NCI-H128 (cell line): Measurements from ENCODE around the gene GFOD2.
A peak's percentile ranks its signal among the peaks of the same experiment; 100 is the strongest.

Source experiments
- DNase-seq: peaks from one replicate; lab custom pipeline; 2025; ENCODE audit not compliant: unreplicated experiment; lab: John Stamatoyannopoulos, UW

The GFOD2 gene

DNA sequence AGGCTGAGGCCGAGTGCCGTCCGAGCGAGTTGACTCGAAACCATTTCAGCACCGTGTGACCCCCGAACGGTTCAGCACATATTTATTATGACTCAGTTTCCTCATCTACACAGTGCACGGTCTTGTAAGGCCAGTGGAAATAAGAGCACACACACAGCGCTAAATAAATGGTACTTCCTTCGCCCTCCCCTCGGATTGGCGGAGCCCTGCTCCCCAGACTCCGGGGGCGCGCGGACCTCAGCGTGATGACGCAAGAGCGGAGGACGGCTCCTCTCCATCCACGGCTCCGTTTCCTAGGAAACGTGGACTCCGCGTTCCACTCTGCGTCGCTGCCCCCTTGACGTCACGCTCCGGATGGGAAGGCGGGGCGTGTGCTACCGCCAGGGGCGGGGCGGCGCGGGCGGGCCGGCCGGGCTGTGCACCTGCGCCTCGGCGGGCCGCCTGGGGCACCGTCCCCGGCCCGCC, 58.5 kb downstream of the GFOD2 start, which contains the start of gene PARD6A:
Gene PARD6A (plus strand): TSS at position 397 of the 465 bp plus-strand sequence. CDS start 79 bp downstream, outside the sequence.
- DNase-seq: peak; percentile 85

DNA sequence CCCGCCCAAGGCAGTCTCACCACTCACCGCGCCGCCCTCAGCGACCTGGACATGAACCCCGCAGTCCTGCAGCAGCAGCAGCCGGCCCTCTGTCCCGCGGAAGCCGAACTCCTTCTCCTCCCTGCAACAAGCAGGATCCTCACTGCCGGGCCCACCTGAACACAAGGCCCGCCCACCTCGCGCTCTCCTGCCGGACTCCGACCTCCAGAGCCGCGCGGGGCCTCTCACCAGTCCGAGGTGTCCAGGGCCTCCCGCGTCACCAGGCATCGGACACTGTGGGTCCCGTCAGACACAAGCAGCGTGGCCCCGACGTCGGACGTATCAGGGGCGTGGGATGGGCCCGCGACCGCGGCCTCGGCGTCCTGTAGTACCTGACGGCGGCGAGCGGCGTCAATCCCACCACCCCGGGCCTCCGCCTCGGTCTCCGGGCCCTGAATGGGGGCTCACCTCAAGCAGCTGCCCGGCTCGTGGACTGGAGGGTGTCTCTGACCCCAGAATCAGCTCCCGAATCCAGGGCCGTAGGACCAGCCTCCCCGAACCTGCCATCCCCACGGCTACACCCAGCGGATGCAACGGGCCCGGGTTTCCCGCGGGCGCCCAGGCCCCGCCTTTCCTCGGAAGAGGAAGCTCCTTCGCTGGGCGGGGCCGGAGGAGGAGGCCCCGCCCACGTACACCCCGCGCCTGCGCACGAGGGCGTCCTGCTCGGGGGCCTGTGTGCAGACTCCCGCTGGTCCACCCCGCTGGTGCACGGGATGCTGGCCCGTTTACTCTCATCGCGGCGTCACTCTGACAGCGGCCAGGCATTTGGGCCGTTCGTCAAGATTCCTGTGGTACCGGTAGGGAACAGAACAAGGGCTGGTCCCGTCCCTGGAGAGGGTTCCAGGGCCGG, 59.2 kb downstream of the GFOD2 start, which contains the start of gene ACD:
Gene ACD (minus strand): TSS at position 586 of the 889 bp plus-strand sequence. CDS start 40 bp downstream, at position 546.
- peak; percentile 51 for DNase-seq

DNA sequence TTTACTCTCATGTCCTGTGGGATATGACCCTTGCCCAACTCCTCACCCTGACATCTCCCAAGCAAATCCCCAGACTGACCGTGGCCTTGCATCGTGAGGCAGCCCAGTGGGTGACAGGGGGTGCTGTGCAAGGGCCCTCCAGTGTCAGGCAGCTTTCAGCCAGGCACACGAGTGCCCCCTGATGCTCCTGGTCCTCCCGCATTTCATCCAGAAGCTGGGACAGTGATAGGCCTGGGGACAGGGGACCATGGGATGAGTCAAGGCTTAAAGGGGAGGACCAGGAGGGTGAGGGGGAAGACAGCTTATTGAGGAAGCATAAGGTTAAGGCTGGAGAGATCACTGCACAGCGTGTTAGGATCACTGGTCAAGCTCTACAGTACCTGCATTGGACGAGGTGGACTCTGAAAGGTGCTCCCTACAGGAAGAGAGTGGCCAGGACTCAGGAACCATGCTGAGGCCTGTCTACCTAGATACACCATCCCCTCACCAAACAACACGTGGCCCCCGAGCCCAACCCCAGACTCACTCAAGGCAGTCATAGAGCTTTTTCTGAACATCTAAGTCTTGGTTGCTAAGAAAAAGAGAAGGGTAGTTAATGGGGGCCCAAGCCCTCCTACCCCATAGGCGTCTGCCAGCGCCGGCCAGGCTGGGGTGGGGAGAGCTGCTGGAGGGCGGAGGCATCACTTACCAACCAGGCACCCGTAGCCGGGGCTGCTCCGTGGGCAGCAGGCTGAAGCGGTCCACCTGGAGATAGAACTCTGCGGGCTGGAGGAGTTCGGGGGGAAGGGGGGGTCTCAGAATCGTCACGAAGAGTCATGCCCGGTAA, 60.1 kb downstream of the GFOD2 start:
- DNase-seq: no peak

DNA sequence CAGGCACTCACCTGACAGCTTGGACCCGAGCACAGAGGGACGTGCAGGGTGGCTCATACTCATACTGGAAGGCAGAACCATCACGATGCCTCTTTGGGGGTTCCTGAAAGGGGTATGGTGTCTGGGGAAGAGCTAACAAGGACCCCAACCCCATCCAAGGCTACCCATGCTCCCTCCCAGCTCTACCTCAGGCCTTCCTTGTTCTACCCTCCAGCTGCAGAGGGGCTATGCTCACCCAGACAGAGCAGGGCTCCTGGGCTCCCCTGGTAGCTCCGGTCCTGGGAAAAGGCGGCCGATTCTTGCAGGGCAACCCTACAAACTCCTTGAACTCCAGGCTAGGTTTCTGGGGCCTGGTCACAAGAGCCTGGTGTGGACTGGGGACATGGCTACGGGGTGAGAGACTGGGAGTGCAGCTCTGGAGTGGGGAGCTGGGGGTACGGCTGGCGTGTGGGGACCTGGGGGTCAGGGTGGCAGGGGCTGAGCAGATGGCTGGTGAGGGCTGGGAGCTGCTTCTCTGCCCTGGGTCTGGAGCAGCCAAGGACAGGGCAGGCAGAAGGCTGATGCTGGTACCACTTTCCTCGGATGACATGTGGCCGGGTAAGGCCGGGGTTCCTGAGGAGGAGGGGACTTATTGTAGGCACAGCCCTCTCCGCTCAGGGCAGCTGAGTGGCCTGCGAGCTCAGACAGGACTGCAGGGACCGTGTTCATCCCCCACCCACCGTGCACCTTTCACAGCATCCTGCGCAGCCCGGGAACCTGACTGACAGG, 61.2 kb downstream of the GFOD2 start:
- no peak for DNase-seq

DNA sequence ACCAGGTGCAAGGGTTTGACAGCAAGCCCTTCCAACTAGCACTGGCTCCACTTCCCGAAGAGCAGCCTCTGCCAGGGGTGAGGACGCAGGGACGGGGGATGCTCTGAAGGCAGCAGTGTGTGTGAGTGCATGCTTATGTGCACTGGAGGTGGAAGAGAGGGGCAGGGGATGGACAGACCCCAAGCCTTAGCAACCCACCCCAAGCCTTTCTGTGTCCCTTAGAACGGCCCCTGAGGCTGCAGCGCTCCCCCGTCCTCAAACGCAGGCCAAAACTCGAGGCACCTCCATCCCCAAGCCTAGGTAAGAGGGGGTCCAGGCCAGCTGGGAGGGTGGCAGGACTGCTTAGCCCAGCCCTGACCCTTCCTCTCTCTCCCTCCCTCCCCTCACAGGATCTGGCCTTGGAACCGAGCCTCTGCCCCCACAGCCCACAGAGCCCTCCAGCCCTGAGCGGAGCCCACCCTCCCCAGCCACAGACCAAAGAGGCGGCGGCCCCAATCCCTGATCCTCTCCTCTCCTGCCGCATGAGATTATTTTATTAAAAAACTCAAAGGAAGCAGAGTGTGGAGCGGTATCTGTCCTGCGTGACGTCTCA, 62.0 kb downstream of the GFOD2 start:
- DNase-seq: no peak

DNA sequence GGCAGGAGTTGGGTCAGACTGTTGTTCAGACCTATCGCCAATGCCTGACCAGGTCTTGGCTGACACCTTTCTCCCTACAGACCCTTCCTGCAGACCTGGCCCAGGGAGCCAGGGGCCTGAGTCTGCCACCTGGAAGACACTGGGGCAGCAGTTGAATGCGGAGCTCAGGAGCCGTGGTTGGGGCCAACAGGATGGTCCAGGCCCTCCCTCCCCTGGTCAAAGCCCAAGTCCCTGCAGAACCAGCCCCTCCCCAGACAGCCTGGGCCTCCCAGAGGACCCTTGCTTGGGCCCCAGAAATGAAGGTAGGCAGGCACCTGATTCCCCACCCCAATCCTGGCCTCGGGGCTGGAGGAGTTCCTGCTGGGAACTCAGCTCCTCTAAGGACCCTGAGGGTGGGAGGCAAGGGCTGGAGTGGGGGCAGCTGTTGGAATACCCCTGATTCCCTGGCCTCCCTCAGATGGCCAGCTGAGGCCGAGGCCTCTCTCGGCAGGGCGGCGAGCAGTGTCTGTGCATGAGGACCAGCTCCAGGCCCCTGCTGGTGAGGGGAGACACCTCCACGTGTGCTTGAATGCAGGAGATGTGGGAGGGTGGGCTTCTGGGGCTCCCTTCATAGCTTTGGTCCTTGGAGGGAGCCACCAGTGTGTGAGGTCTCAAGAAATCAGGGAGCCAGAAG, 62.6 kb downstream of the GFOD2 start:
- no peak for DNase-seq

DNA sequence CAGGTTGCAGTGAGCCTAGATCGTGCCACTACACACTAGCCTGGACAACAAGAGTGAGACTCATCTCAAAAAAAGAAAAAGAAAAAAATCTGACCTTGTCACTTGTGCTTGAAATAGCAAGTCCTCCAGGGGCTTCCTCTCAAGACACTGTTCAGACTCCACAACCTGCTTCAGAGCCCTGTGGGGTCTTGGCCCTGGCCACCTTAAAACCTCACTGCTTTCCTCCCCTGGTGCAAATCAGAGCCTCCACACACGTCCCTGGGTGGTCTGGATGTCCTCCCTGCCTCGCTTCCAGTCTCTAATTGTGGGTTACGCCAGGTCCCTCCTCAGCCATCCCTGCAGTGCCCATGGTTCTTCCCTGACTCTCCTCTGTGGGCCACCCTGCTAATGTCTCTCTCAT, 63.8 kb downstream of the GFOD2 start:
- no peak for DNase-seq

DNA sequence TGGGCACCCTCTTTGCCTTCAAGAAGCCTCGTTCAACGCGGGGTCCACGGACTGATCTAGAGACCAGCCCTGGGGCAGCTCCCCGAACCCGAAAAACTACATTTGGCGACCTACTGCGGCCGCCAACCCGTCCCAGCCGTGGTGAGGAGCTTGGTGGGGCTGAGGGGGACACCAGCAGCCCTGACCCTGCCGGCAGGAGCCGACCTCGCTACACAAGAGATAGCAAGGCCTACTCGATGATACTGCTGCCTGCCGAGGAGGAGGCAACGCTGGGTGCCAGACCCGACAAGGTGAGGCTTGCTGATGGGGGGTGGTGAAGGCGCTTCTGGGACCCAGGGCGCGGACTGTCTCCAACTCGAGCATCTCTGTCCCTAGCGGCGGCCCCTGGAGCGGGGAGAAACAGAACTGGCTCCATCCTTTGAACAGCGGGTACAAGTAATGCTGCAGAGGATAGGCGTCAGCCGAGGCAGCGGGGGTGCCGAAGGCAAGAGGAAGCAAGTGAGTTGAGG, 64.7 kb downstream of the GFOD2 start:
- DNase-seq: no peak

DNA sequence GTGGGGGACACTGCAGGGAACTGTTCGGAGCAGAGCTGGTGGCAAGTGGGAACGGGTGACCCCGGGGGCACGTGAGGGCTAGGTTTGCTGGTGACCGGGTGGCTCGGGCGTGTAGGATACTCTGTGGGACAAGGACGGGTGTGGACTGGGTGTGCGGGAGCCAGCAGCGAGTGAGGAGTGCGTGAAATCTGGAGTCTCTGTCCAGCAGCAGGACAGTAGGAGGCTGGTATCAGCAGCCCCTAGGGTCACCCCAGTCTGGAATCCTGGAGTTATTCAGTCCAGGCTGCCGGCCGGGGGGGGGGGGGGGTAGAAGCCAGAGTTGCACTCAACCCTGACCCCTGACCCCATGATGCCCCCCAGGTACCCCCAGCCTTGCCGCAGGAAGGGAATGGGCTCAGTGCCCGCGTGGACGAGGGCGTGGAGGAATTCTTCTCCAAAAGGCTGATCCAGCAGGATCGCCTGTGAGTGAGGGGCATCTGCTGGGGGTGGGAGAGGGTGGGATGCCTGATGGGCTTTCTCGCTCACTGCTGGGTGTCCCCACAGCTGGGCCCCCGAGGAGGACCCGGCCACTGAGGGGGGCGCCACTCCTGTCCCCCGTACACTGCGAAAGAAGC, 65.2 kb downstream of the GFOD2 start:
- DNase-seq: no peak

DNA sequence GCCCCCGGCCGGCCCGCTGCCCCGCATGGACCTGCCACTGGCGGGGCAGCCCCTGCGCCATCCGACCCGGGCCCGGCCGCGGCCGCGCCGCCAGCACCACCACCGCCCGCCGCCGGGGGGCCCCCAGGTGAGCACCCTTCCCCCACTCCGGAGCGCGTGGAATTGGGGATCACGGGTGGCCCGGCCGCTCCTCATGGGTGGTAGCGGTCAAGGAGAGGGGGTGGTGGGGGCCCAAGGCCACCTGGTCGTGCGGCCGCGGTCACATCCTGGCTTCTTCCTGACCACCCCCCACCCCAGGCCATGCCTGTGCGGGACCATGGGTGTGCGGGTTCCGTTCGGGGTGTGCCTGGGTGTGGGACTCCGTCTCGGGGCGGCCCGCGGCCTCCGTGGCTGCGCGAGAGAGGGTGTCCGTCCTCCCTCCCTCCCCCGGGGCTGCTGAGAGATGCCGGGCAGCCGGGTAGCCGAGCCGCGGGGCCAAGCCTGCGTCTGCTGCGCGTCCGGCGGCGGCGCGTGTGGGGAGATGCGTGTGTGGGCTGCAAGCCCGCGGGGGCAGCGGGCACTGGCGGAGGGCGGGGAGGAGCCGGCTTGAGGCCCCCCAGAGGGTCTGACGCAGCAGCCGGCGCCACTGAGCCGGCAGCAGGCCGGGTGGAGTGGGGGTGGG, 65.9 kb downstream of the GFOD2 start:
- no peak for DNase-seq

DNA sequence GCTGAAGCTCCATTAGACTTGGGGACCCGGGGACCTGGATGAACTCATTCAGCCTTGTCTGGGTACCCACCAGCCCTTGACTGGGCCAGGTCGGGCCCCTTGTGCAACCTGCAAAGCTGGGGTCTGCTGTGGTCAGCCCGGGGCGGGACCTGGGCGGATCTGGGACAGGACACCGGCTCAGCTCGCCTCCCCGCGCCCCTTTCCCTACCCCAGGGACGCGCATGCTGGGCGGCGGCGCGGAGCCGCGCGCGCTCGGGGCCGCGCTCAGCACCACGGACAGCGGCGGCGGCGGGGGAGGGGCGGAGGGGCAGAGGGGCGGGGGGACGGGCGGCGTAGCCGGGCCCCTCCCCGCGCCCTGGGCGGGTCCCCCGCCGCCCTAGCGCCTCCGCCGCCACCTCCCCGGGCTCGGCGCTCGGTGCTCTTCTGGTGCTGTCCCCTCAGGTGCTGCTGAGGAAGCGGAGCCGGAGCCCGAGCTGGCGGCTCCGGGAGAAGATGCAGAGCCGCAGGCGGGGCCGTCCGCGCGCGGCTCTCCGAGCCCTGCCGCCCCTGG, 66.5 kb downstream of the GFOD2 start:
- no peak for DNase-seq

DNA sequence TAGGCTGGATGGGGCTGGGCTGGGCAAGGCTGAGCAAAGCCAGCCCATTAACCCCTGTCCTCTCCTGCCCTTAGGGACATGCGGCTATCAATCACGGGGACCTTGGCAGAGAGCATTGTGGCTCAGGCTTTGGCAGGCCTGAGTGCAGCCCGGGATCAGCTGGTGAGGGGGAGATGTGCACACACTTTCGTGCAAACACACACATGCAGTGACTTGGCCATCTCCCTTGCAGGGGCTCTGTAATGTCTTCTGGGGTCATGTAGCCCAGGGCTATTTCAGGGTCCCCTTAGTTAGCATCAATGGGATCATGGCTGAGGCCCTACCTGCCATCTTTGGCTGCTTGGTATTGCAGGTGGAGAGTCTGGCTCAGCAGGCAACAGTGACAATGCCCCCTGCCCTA, 67.3 kb downstream of the GFOD2 start:
- no peak for DNase-seq

DNA sequence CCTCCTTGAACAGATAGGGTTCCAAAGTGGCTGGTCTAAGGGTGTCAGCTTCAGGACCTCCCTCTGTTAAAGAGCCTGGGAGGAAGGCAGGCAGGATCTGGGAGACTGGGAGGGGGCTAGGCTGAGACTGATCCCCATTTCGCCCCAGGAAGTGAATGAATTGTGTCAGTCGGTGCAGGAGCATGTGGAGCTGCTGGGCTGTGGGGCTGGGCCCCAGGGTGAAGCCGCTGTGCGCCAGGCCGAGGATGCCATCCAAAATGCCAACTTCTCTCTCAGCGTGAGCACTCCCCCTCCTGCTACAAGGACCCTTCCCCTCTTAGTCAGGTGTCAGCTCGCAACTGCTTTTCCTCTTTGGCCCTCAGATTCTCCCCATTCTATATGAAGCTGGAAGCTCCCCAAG, 68.1 kb downstream of the GFOD2 start:
- no peak for DNase-seq

DNA sequence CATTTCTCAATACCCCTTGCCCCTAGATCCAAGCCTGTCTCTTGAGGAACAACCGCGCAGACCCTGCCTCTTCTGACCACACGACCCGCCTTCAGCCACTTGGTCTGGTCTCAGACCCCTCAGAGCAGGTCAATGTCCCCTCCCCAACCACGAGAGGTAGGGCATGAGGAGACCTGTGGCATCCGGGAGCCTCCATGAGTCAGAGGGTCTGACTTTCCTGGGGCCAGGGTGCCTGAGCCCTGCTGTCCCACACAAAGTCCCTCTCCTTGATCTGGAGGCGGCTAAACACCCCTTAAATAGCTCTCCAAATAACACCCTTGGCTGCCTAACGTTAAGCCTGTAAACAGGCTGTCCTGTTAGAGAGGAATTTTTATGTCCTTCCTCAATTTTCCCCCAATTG, 69.1 kb downstream of the GFOD2 start:
- DNase-seq: no peak

DNA sequence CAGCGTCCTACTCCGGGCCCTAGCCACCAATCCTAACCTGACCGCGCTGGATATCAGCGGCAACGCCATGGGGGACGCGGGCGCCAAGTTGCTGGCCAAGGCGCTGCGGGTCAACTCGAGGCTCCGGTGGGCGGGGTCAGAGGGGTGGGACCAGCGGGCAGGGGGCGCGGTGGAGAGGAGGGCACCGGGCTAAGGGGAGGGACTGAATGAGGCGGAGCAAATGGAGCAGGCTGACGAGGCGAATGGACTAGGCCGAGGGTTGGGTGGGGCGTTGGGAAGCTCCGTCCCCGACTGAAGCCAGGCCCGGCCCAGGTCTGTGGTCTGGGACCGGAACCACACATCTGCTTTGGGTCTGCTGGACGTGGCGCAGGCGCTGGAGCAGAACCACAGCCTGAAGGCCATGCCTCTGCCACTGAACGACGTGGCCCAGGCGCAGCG, 69.6 kb downstream of the GFOD2 start:
- no peak for DNase-seq

DNA sequence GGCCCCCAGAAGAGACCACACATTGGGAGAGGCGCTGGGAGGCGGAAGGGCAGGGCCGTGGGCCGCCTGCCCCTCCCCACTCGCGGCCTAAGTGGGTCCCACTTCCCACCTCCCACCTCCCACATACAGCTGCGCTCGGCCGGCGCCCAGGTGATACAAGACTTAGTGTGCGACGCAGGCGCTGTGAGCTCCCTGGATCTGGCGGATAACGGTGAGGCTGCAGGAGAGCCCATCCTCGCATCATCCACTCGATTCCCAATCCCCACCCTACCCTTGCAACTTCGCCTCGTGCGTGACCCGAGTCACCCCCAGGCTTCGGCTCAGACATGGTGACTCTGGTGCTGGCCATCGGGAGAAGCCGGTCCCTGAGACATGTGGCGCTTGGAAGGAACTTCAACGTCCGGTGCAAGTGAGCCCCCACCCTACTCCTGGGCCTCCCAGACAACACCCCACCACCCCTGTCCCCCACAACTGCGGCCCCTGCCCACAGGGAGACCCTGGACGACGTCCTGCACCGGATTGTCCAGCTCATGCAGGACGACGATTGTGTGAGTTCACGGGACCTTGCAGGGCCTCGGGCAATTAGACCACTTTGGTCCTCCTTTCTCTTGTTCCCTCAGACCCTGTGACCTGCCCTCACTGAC, 70.2 kb downstream of the GFOD2 start:
- no peak for DNase-seq

DNA sequence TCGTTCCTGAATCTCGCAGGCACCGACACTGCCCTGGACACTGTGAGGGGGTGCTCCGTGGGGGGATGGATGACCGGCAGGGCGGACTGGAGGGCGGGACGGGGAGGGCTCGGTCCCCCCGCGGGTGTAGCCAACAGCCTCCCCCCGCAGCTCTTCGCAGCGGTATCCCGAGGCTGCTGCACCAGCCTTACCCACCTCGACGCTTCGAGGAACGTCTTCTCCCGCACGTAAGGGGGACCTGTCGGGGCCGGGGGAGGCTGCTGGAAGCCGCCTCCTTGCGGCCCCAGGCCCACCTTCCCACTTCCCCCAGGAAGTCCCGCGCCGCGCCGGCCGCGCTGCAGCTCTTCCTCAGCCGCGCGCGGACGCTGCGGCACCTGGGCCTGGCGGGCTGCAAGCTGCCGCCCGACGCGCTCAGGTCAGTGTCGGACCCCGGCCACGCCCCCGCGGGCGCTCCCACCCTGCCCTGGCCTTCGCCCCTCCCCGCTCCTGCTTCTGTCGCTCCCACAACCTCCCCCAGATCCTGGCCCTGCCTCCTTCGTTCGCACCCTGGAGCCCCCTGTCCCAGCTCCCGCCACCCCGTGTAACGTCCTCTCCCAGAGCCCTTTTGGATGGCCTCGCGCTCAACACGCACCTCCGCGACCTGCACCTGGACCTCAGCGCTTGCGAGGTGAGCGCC, 70.9 kb downstream of the GFOD2 start:
- no peak for DNase-seq

DNA sequence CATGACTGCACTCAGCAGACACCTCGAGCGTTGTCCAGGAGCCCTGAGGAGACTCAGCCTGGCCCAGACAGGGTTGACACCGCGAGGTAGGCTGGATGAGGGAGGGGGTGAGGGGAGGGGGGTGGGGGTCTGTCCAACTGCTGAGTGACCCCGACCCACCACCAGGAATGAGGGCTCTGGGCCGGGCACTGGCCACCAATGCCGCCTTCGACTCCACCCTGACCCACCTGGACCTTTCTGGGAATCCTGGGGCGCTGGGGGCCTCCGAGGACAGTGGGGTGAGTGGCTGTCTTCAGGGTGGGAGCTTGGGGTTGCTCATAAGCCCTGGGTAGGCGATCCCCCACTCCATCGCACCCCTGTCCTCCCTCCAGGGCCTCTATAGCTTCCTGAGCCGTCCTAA, 71.4 kb downstream of the GFOD2 start:
- no peak for DNase-seq
